K562 (cell line): ENCODE measurements around the gene WASHC2C.
"Not testable (repeated sequence)": the region's sequence is repeated elsewhere in the genome, so short reads cannot be mapped to it uniquely, and the experiment has no call there.

ENCODE experiments used
- CTCF ChIP-seq, 3 experiments: IDR thresholded peaks in 2 of 3; conservative IDR thresholded peaks in 1 of 3; 2 replicates each; pipeline ENCODE4 v1.5.1; 2011 to 2012; ENCODE audit warnings: low read length in 3 of 3, mild to moderate bottlenecking in 3 of 3, control low read depth in 2 of 3, improper control_type of control experiment in 1 of 3, inconsistent platforms in 1 of 3, low read depth in 1 of 3, mixed read lengths in 1 of 3, moderate library complexity in 1 of 3; ENCODE audit not compliant: insufficient read depth in 2 of 3
- PHB2 ChIP-seq: fragments of 450-650 bp; IDR thresholded peaks from 2 replicates; pipeline ENCODE4 v1.6.1; 2017; ENCODE audit warnings: low read depth
- PHTF2 ChIP-seq: fragments of 250-450 bp; sonication (Bioruptor Pico); IDR thresholded peaks from 2 replicates; pipeline ENCODE4 v1.5.0; 2021; ENCODE audit warnings: mild to moderate bottlenecking
- POLR2A ChIP-seq: fragments of 450-650 bp; conservative IDR thresholded peaks from 2 replicates; pipeline ENCODE4 v1.6.1; 2016
- TEAD2 ChIP-seq: fragments of 450-650 bp; IDR thresholded peaks from 2 replicates; pipeline ENCODE4 v1.6.1; 2016; ENCODE audit warnings: missing genetic modification characterization, control low read depth, missing compliant biosample characterization
- ZNF274 ChIP-seq: IDR thresholded peaks from 2 replicates; pipeline ENCODE4 v1.6.1; 2011; ENCODE audit warnings: low read depth, mild to moderate bottlenecking, low read length, moderate library complexity, borderline replicate concordance
- TF ChIP-seq, protein P1 (sequence below): fragments of 250-450 bp; sonication (Bioruptor Pico); IDR thresholded peaks from 2 replicates; pipeline ENCODE4 v1.4.0; 2020

- not testable (repeated sequence) for TF ChIP-seq TEAD2 (tag); CTCF (IDR thresholded peaks at IDR 0.05 in 2 of 3, conservative IDR thresholded peaks at IDR 0.05 in 1 of 3; ENCODE audit: insufficient read depth in 2 of 3, low read depth in 1 of 3, low read length in 3 of 3); POLR2A; ZNF274; PHTF2 (CRISPR knock-in tag); PHB2
- TF ChIP-seq, protein P1, sequence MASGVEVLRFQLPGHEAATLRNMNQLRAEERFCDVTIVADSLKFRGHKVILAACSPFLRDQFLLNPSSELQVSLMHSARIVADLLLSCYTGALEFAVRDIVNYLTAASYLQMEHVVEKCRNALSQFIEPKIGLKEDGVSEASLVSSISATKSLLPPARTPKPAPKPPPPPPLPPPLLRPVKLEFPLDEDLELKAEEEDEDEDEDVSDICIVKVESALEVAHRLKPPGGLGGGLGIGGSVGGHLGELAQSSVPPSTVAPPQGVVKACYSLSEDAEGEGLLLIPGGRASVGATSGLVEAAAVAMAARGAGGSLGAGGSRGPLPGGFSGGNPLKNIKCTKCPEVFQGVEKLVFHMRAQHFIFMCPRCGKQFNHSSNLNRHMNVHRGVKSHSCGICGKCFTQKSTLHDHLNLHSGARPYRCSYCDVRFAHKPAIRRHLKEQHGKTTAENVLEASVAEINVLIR = not testable (repeated sequence)
Measured at GRCh38 chr10:45711223-45711622, 15.8 kb upstream of the WASHC2C start.
